GM19193 (cell line): ENCODE results near the gene FNDC3B.

Experiments used
- POLR2A ChIP-seq: IDR thresholded peaks from 4 replicates; pipeline ENCODE4 v1.6.1; 2011; ENCODE audit not compliant: insufficient read depth, insufficient read length; ENCODE audit errors: extremely low read depth

The FNDC3B gene

GRCh38 chr3:172044833-172045585, 5.6 kb downstream of the FNDC3B start:
- TF ChIP-seq POLR2A, result no peak

GRCh38 chr3:172046268-172046915, 7.0 kb downstream of the FNDC3B start:
- TF ChIP-seq POLR2A, result no peak

- TF ChIP-seq POLR2A, result no peak
These were observed 8.3 kb downstream of the FNDC3B start for GRCh38 chr3:172047567-172048115.

GRCh38 chr3:172048599-172048998, 9.2 kb downstream of the FNDC3B start:
- TF ChIP-seq POLR2A, result no peak

DNA sequence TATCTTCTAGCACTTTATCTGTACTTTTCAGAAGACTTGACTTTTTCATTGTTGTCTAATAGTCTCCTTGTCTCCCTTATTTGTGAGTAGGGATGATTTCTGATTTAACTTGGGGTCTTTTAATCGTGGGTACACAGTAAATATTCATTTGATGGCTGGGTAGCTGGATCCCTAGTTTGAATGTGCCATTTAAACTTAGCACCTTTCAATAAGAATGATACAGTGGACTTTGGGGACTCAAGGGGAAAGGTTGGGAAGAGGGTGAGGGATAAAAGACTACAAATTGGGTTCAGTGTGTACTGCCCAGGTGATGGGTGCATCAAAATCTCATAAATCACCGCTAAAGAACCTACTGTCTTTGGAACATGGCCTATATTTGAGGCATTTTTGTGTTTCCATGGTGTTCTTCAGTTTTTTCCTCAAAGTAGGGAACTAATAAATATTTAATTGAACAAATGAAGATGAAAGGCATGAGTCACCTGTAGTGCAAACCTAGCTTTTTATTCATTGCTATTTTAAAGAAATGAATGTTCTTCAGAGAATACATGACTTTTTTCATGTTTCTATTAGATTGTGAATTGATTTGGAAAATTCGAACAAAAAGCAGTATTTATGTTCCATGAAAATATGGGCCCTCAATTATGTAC, 12.1 kb downstream of the FNDC3B start:
- TF ChIP-seq POLR2A, result no peak

- no peak for TF ChIP-seq POLR2A
These were observed 12.6 kb downstream of the FNDC3B start for GRCh38 chr3:172051957-172052354.

DNA sequence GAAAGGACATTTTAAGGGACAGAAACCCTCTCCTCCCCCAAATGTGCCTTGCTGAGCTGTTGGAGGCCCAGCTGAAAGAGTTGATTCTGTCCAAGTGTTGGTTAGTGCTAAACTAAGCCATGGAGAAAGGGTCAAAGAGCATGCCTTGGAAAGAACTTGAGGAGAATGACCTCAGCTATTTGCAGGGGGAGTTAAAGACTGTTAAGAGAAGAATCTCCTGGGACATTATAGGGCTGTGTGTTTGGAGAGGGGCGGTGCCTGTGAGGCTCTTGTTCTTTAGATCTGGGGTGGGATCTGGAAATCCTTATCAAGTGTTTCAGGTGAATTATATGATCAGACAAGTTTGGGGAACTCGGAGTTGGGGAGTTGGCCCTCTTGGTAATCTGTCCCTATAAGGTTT, 13.0 kb downstream of the FNDC3B start:
- TF ChIP-seq POLR2A, result no peak

- no peak for TF ChIP-seq POLR2A
These were observed 14.9 kb downstream of the FNDC3B start for GRCh38 chr3:172054115-172054764.

- TF ChIP-seq POLR2A, result no peak
These were observed 17.0 kb downstream of the FNDC3B start for GRCh38 chr3:172056416-172056815.

- no peak for TF ChIP-seq POLR2A
These were observed 17.7 kb downstream of the FNDC3B start for GRCh38 chr3:172057059-172057458.

DNA sequence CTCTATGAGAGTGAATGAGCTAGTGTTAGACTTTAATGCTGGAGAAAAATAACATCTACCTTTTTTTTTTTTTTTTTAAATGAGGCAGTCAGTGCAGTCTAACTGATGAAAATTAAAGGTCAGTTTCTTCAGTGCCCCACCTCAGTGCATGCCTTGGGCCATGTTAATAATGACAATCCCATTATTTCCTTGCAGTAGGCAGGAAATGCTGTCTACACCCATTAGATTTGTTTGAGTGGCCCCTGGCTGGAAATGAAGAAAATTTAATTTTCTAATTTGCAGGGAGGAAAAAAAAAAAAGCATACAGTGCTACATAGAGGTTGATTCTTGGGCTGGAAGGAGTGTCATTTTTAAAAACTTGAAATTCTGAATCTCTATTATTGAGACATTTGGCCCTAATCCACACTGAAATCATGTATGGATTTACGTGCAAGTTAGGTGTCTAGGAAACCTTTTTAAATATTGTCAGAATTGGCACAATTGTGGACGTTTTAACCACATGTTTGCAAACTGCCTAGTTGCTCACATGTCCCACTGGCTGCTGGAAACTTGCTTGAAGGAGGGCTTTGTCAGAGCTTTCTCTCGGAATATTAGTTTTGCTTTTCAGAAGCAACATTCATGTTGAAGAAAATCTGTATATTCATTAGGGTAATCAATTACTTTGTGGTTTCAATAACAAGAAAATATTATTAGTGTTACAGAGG, 18.4 kb downstream of the FNDC3B start:
- no peak for TF ChIP-seq POLR2A

- TF ChIP-seq POLR2A, result no peak
These were observed 20.2 kb downstream of the FNDC3B start for GRCh38 chr3:172059532-172059931.

- TF ChIP-seq POLR2A, result no peak
These were observed 20.9 kb downstream of the FNDC3B start for GRCh38 chr3:172060234-172060633.

DNA sequence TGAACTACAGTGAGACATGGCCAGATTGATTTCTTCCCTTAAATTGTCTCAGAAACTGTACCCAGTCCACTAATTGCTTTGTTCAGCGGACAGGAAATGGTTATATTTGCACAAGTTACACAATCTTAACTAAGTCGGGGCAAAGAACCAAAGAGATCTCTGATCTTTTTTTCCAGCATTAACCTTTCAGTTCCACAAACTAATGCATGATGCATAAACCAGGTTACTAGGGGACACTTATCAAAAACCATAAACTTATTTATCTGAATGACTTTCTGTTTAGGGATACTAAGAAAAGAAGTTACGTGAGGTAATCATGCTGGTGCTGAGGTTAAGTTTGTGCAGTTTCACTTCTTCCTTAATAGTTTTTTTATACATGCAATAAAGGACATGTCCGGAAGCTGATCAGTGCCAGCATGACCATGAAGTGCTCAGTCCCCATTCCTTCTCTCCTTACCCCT, 22.4 kb downstream of the FNDC3B start:
- no peak for TF ChIP-seq POLR2A

GRCh38 chr3:172062761-172063160, 23.4 kb downstream of the FNDC3B start:
- no peak for TF ChIP-seq POLR2A
